ENCODE measurements around the gene BMP6. TPM values are rescaled to one million over a fixed set of nuclear protein-coding genes. Genes with fewer than 3 reads are reported as not detected.

The BMP6 gene
- total and polyA plus RNA-seq, 2 of the 4 experiments (the other 2 are of a cell fraction): 0.18 to 0.19 TPM

DNA sequence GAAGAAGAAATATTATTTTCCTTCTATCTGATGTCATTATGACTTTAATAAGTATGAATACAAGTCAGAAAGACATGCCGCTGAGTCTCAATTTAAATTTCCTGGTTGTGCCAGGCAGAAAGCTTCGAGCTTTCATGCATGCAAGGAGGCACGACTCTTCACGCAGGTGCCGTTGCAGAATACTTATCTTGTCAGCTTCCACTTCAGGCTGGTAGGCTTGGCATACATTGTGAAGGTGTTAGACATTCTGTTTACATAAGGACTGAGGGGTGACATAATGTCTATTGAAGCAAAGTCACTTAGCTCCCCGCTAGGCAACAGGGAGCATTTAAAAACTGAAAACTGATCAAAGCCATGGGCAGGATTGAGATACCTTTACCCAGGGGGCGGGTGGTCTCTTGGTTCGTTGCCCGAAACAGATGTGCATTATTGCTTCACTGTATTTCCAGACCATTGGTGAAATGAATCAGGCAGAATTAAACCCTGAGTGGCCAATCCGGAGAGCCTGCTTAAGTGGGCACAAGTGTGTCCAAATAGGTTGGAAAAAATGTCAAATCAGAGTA is 16.4 kb downstream of the BMP6 start:
- Histone ChIP-seq H3K36me3 (ENCODE audit: control insufficient read depth, insufficient read depth, low read length) (no peaks in the 10 kb centered on the region), H2BK15ac (ENCODE audit: low read depth, low read length) (no peak overlapping the region), H2BK120ac (ENCODE audit: low read depth, low read length) (no peak overlapping the region), H3K9me1 (ENCODE audit: insufficient read depth, low read length) (no peaks in the 10 kb centered on the region), H4K5ac (ENCODE audit: low read depth, low read length) (no peak overlapping the region), H4K20me1 (ENCODE audit: insufficient read depth, low read length) (no peaks in the 10 kb centered on the region), H2AFZ (replicated peaks; ENCODE audit: low read length, poor library complexity) (no peak overlapping the region), H3K4me3 (ENCODE audit: insufficient read depth, low read depth, low read length) (no peak overlapping the region), H4K8ac (ENCODE audit: low read depth in 2 of 2, low read length in 2 of 2) (no peak overlapping the region), H3K27me3 (ENCODE audit: control insufficient read depth, insufficient read depth, low read length) (peaks cover 24% of the 10 kb centered on the region), H3K9me3 (ENCODE audit: control insufficient read depth, insufficient read depth, low read length) (no peaks in the 10 kb centered on the region), H3K4me2 (ENCODE audit: low read depth, low read length) (no peak overlapping the region), H2AK9ac (replicated peaks; ENCODE audit: low read depth, low read length, poor library complexity) (no peak overlapping the region), H3K9ac (ENCODE audit: low read depth, low read length) (no peak overlapping the region), H2BK20ac (ENCODE audit: low read depth, low read length) (no peak overlapping the region), H4K91ac (ENCODE audit: insufficient read depth, low read depth, low read length) (no peak overlapping the region), H3K27ac (ENCODE audit: insufficient read depth, low read length) (no peak overlapping the region), H3K18ac (ENCODE audit: low read depth, low read length) (no peak overlapping the region), H3K23ac (ENCODE audit: low read depth, low read length) (no peak overlapping the region), H3K4ac (ENCODE audit: low read depth, low read length) (no peak overlapping the region), H3K14ac (replicated peaks; ENCODE audit: low read depth, low read length) (no peak overlapping the region), H3K79me1 (ENCODE audit: low read depth in 1 of 2, low read length in 2 of 2) (no peaks in the 10 kb centered on the region), H2AK5ac (ENCODE audit: low read depth, low read length) (no peak overlapping the region), H2BK5ac (ENCODE audit: low read depth, low read length, poor library complexity, severe bottlenecking) (no peak overlapping the region), H3K56ac (ENCODE audit: extremely low read depth, insufficient read depth, low read length) (no peak overlapping the region), H3K4me1 (ENCODE audit: control insufficient read depth, insufficient read depth, low read length) (no peaks in the 10 kb centered on the region)
- TF ChIP-seq CTCF (conservative IDR thresholded peaks at IDR 0.05; ENCODE audit: low read depth, low read length) (no peak), ELK1 (IDR thresholded peaks at IDR 0.05; ENCODE audit: borderline replicate concordance, low read depth, low read length) (no peak), RFX5 (IDR thresholded peaks at IDR 0.05; ENCODE audit: low read depth, low read length) (no peak), SMC3 (IDR thresholded peaks at IDR 0.05; ENCODE audit: low read depth, low read length) (no peak)
- WGBS, 2 experiments (ENCODE audit: extremely low coverage in 2 of 2, insufficient read length in 1 of 2): 85% methylated on average over 3 of the region's 10 CpGs; no CpG with 5 or more reads in 1 of the 2 experiments
- ATAC-seq (ENCODE audit: low read depth) (no peak), DNase-seq (no peak)
- in situ Hi-C loops (cut with MboI; ENCODE audit: low sequenced_read_pairs): no loop called here
- POLR2A ChIA-PET (ENCODE audit: unreplicated experiment): no interaction called here
- dilution Hi-C loops (cut with HindIII; ENCODE audit: low sequenced_read_pairs, unreplicated experiment): no loop called here
- intact Hi-C loops (cut with micrococcal nuclease): no loop called here
- BruUV-seq (replicated peaks): no TSS peak
- CTCF ChIA-PET: no interaction called here
